HL-60 (cell line): Measurements from ENCODE around the gene PKNOX1.

Experiments used
- DNase-seq, 2 experiments: peaks; one replicate each; pipeline ENCODE4 v3.0.0-alpha.2; 2010 to 2020; ENCODE audit warnings: low read depth in 1 of 2, low spot score in 1 of 2
- H3K27ac ChIP-seq: fragments of 250-450 bp; sonication (Bioruptor Pico); replicated peaks from 2 replicates; pipeline ENCODE4 v1.5.1; 2020; ENCODE audit warnings: mild to moderate bottlenecking, moderate library complexity
- H3K27me3 ChIP-seq: fragments of 250-450 bp; sonication (Bioruptor Pico); 2 replicates; pipeline ENCODE4 v1.5.1; 2021; ENCODE audit warnings: mild to moderate bottlenecking, moderate library complexity; ENCODE audit not compliant: insufficient read depth, poor library complexity, severe bottlenecking
- H3K4me3 ChIP-seq: replicated peaks from 2 replicates; pipeline ENCODE4 v1.5.1; 2011; ENCODE audit warnings: mild to moderate bottlenecking, control low read depth, low read length; ENCODE audit not compliant: insufficient read depth
- CTCF ChIP-seq: IDR thresholded peaks from one replicate; pipeline ENCODE4 v1.5.1; 2011; ENCODE audit warnings: low read length, control low read depth, inconsistent platforms; ENCODE audit not compliant: insufficient read depth
- GABPA ChIP-seq: IDR thresholded peaks from 2 replicates; pipeline ENCODE4 v1.6.1; 2012; ENCODE audit warnings: low read depth
- POLR2AphosphoS5 ChIP-seq: IDR thresholded peaks from 2 replicates; pipeline ENCODE4 v1.6.1; 2012; ENCODE audit warnings: low read depth
- REST ChIP-seq: IDR thresholded peaks from 2 replicates; pipeline ENCODE4 v1.6.1; 2012; ENCODE audit warnings: low read depth; ENCODE audit not compliant: insufficient replicate concordance
- SPI1 ChIP-seq: IDR thresholded peaks from 2 replicates; pipeline ENCODE4 v1.6.1; 2012; ENCODE audit warnings: low read depth, mild to moderate bottlenecking, borderline replicate concordance

The PKNOX1 gene

GRCh38 chr21:43018519-43018918, 44.2 kb downstream of the PKNOX1 start:
- no peak for DNase-seq
- Histone ChIP-seq H3K27me3 (no peaks in the 10 kb centered on the region), H3K27ac (no peak overlapping the region), H3K4me3 (no peak overlapping the region)
- TF ChIP-seq GABPA (no peak), CTCF (no peak), REST (no peak), SPI1 (no peak), POLR2AphosphoS5 (no peak)

- no peak overlapping the region for H3K27ac ChIP-seq
- no peaks in the 10 kb centered on the region for H3K27me3 ChIP-seq
- DNase-seq, result no peak
- no peak overlapping the region for H3K4me3 ChIP-seq
- no peak for TF ChIP-seq GABPA
- TF ChIP-seq POLR2AphosphoS5, result no peak
- TF ChIP-seq SPI1, result no peak
- no peak for TF ChIP-seq REST
- TF ChIP-seq CTCF, result no peak
Observed at GRCh38 chr21:43020177-43020576, 45.8 kb downstream of the PKNOX1 start.

GRCh38 chr21:43020771-43021170, 46.4 kb downstream of the PKNOX1 start:
- no peak overlapping the region for H3K27ac ChIP-seq
- H3K4me3 ChIP-seq, result no peak overlapping the region
- H3K27me3 ChIP-seq, result no peaks in the 10 kb centered on the region
- TF ChIP-seq POLR2AphosphoS5 (no peak), GABPA (no peak), SPI1 (no peak), CTCF (no peak), REST (no peak)
- DNase-seq, result no peak
